SK-N-SH (cell line): ENCODE results near the gene FNDC3B. TPM values are rescaled to one million over a fixed set of nuclear protein-coding genes. Genes with fewer than 3 reads are reported as not detected.

ENCODE experiments used
- CTCF ChIA-PET: fragments of 300-600, 350-600 bp; formaldehyde crosslinking; extraction: SDS; loops from one replicate; lab custom pipeline; 2021; lab: Yijun Ruan, JAX
- POLR2A ChIA-PET: fragments of 350-600 bp; sonication (Branson Sonifier 250); formaldehyde crosslinking; extraction: SDS; loops from one replicate; lab custom pipeline; 2020; ENCODE audit warnings: antibody characterized with exemption, inconsistent platforms; lab: Yijun Ruan, JAX
- DNase-seq: peaks from one replicate; pipeline ENCODE4 v3.0.0; 2012
- H2AFZ ChIP-seq: fragments of 200-600 bp; sonication (generic); 2 replicates; pipeline ENCODE4 v1.8.1; 2016; ENCODE audit warnings: antibody characterized with exemption, mild to moderate bottlenecking, low read depth
- H3F3A ChIP-seq: fragments of 200-600 bp; sonication (generic); replicated peaks from 2 replicates; pipeline ENCODE3; 2016; ENCODE audit warnings: antibody characterized with exemption, mild to moderate bottlenecking; ENCODE audit not compliant: insufficient read depth
- H3K27ac ChIP-seq, 2 experiments: fragments of 200-500 bp in 1 of 2; fragments of 200-600 bp in 1 of 2; sonication (Bioruptor generic) in 1 of 2; sonication (generic), shearing (Covaris generic) in 1 of 2; 2 replicates each; pipeline versions ENCODE4 v1.5.1 to v1.6.1; 2014 to 2016; ENCODE audit warnings: low read depth in 2 of 2, inconsistent platforms in 1 of 2, low read length in 1 of 2, mild to moderate bottlenecking in 1 of 2, mixed read lengths in 1 of 2
- H3K27me3 ChIP-seq: fragments of 200-600 bp; sonication (generic), shearing (Covaris generic); 2 replicates; pipeline ENCODE4 v1.6.1; 2016; ENCODE audit warnings: mixed run types; ENCODE audit not compliant: insufficient read depth
- H3K36me3 ChIP-seq, 2 experiments: fragments of 200-500 bp in 1 of 2; fragments of 200-600 bp in 1 of 2; sonication (Bioruptor generic) in 1 of 2; sonication (generic) in 1 of 2; replicated peaks in 1 of 2; 2 replicates each; pipeline versions ENCODE3 to v1.5.1; 2014 to 2016; ENCODE audit warnings: low read length in 1 of 2, mild to moderate bottlenecking in 1 of 2; ENCODE audit not compliant: insufficient read depth in 2 of 2, control insufficient read depth in 1 of 2
- H3K4me1 ChIP-seq, 2 experiments: fragments of 200-500 bp in 1 of 2; fragments of 200-600 bp in 1 of 2; sonication (Bioruptor generic) in 1 of 2; sonication (generic), shearing (Covaris generic) in 1 of 2; 2 replicates each; pipeline versions ENCODE4 v1.5.1 to v1.6.1; 2014 to 2016; ENCODE audit warnings: low read depth in 1 of 2, low read length in 1 of 2, mixed run types in 1 of 2; ENCODE audit not compliant: insufficient read depth in 2 of 2, control insufficient read depth in 1 of 2
- H3K4me2 ChIP-seq: fragments of 200-600 bp; sonication (generic), shearing (Covaris generic); 2 replicates; pipeline ENCODE4 v1.6.1; 2017; ENCODE audit warnings: mixed run types
- H3K4me3 ChIP-seq, 2 experiments: fragments of 200-500 bp in 1 of 2; fragments of 200-600 bp in 1 of 2; sonication (Bioruptor generic) in 1 of 2; sonication (generic), shearing (Covaris generic) in 1 of 2; 2 replicates each; pipeline versions ENCODE4 v1.5.1 to v1.8.1; 2014 to 2016; ENCODE audit warnings: low read depth in 2 of 2, inconsistent platforms in 1 of 2, low read length in 1 of 2, mild to moderate bottlenecking in 1 of 2, mixed read lengths in 1 of 2, moderate library complexity in 1 of 2
- H3K79me2 ChIP-seq: fragments of 200-600 bp; sonication (generic); 2 replicates; pipeline ENCODE4 v1.8.1; 2017; ENCODE audit warnings: mild to moderate bottlenecking; ENCODE audit not compliant: insufficient read depth
- H3K9ac ChIP-seq: fragments of 200-600 bp; sonication (generic); 2 replicates; pipeline ENCODE4 v1.6.1; 2017; ENCODE audit warnings: mixed run types
- H3K9me2 ChIP-seq: fragments of 200-600 bp; sonication (generic); 2 replicates; pipeline ENCODE4 v1.6.1; 2017; ENCODE audit warnings: mixed run types
- H3K9me3 ChIP-seq: fragments of 200-600 bp; sonication (generic); 2 replicates; pipeline ENCODE4 v1.6.1; 2017; ENCODE audit warnings: mixed run types, mild to moderate bottlenecking, moderate library complexity
- H4K20me1 ChIP-seq: fragments of 200-600 bp; sonication (generic); 2 replicates; pipeline ENCODE4 v1.6.1; 2017; ENCODE audit warnings: mild to moderate bottlenecking, mixed run types; ENCODE audit not compliant: insufficient read depth
- CHD2 ChIP-seq: fragments of 150-350 bp; IDR thresholded peaks from 2 replicates; pipeline ENCODE4 v1.6.1; 2018; ENCODE audit warnings: low read length; ENCODE audit not compliant: partially characterized antibody
- ELF1 ChIP-seq: IDR thresholded peaks from 2 replicates; pipeline ENCODE4 v1.4.0; 2012
- EP300 ChIP-seq, 2 experiments: IDR thresholded peaks; 2 replicates each; pipeline versions ENCODE4 v1.4.0 to v1.6.1; 2012; ENCODE audit warnings: borderline replicate concordance in 1 of 2, low read depth in 1 of 2, low read length in 1 of 2
- GABPA ChIP-seq: IDR thresholded peaks from 2 replicates; pipeline ENCODE4 v1.4.0; 2012; ENCODE audit warnings: low read depth, mild to moderate bottlenecking
- GATA2 ChIP-seq: sonication (generic); formaldehyde crosslinking; IDR thresholded peaks from 2 replicates; pipeline ENCODE4 v1.5.0; 2020; ENCODE audit warnings: mild to moderate bottlenecking, missing genetic modification reagents
- IRF3 ChIP-seq: fragments of 150-350 bp; IDR thresholded peaks from 2 replicates; pipeline ENCODE4 v1.6.1; 2016; ENCODE audit warnings: mild to moderate bottlenecking, low read depth, low read length
- NRF1 ChIP-seq: IDR thresholded peaks from 2 replicates; pipeline ENCODE4 v1.6.1; 2012; ENCODE audit warnings: low read depth, mild to moderate bottlenecking, low read length
- POLR2AphosphoS5 ChIP-seq: IDR thresholded peaks from 2 replicates; pipeline ENCODE4 v1.6.1; 2012; ENCODE audit warnings: low read depth, low read length
- RAD21 ChIP-seq: IDR thresholded peaks from 2 replicates; pipeline ENCODE4 v1.6.1; 2012; ENCODE audit warnings: mild to moderate bottlenecking, low read length
- RFX5 ChIP-seq: IDR thresholded peaks from 2 replicates; pipeline ENCODE4 v1.6.1; 2012; ENCODE audit warnings: mild to moderate bottlenecking, improper control_type of control experiment, low read length
- TEAD4 ChIP-seq: IDR thresholded peaks from 2 replicates; pipeline ENCODE4 v1.4.0; 2012; ENCODE audit warnings: mild to moderate bottlenecking, borderline replicate concordance; ENCODE audit not compliant: insufficient read depth
- USF2 ChIP-seq: fragments of 150-350 bp; IDR thresholded peaks from 2 replicates; pipeline ENCODE4 v1.6.1; 2017; ENCODE audit warnings: antibody characterized with exemption, low read length, low read depth, borderline replicate concordance
- YY1 ChIP-seq: IDR thresholded peaks from 2 replicates; pipeline ENCODE4 v1.4.0; 2012; ENCODE audit warnings: low read depth, mild to moderate bottlenecking
- WGBS: methylation state at CpG from one replicate; pipeline ENCODE4 v1.1.6; 2017; ENCODE audit warnings: low lambda C conversion rate; 5-methylcytosine and 5-hydroxymethylcytosine counted together
- polyA plus RNA-seq, 3 experiments: library from polyadenylated mRNA; depleted of rRNA; stranded (reverse); fragments of >200 nt; gene quantifications; 2 replicates each; pipeline ENCODE4 v1.2.3, GENCODE V29; 2012
- TF ChIP-seq, protein P1 (sequence below): IDR thresholded peaks from 2 replicates; pipeline ENCODE4; 2012
- TF ChIP-seq, protein P2 (sequence below): IDR thresholded peaks from 2 replicates; pipeline ENCODE4 v1.6.1; 2012; ENCODE audit warnings: mild to moderate bottlenecking, low read depth, low read length, moderate library complexity
- TF ChIP-seq, protein P3 (sequence below): IDR thresholded peaks from 2 replicates; pipeline ENCODE4 v1.4.0; 2012; ENCODE audit warnings: low read depth

The FNDC3B gene
- polyA plus RNA-seq, 1 of the 3 experiments (the other 2 are of a cell fraction), result 10.4 TPM

DNA sequence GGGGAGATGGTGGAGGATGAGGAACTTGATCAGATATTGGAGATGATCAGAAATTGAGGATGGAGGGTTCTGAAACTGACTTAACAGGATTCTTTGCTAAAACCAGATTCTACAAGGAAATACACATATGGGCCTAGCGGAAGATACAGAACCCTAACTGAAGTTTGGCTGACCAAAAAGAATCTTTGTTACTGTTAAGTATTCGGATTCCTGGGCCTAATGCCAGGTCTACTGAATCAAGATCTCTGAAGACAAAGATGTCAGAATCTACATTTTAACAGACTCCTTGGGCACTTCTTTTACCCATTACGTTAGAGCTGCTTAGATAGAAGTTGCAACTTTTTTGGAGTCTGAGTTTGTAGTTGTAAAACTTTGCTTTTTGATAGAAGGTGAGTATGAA lies 137.7 kb downstream of the FNDC3B start:
- Histone ChIP-seq H3K9me3 (no peaks in the 10 kb centered on the region), H3K27ac (peak overlapping the region in 1 of 2 experiments; percentile 38; a peak in 1 of 4 replicates), H3K4me3 (no peak overlapping the region), H2AFZ (no peak overlapping the region), H3K4me2 (no peak overlapping the region), H3K4me1 (peaks cover 9 to 39% of the 10 kb centered on the region in 2 experiments), H3K79me2 (peaks cover 98% of the 10 kb centered on the region), H4K20me1 (peaks cover 42% of the 10 kb centered on the region), H3K36me3 (peaks cover 0 to 9% of the 10 kb centered on the region in 2 experiments), H3F3A (peaks cover 8% of the 10 kb centered on the region), H3K9me2 (no peaks in the 10 kb centered on the region), H3K27me3 (no peaks in the 10 kb centered on the region), H3K9ac (no peak overlapping the region)
- 78% methylated on average over 3 of the region's 3 CpGs for WGBS
- TF ChIP-seq EP300 (IDR thresholded peaks at IDR 0.05; ENCODE audit: borderline replicate concordance in 1 of 2, low read depth in 1 of 2, low read length in 1 of 2) (no peak), RFX5 (no peak), RAD21 (no peak), IRF3 (no peak), CHD2 (no peak), GATA2 (CRISPR knock-in tag) (no peak), POLR2AphosphoS5 (no peak), NRF1 (no peak)
- TF ChIP-seq, protein P1, sequence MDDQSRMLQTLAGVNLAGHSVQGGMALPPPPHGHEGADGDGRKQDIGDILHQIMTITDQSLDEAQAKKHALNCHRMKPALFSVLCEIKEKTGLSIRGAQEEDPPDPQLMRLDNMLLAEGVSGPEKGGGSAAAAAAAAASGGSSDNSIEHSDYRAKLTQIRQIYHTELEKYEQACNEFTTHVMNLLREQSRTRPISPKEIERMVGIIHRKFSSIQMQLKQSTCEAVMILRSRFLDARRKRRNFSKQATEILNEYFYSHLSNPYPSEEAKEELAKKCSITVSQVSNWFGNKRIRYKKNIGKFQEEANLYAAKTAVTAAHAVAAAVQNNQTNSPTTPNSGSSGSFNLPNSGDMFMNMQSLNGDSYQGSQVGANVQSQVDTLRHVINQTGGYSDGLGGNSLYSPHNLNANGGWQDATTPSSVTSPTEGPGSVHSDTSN, result no peak
- TF ChIP-seq, protein P2, sequence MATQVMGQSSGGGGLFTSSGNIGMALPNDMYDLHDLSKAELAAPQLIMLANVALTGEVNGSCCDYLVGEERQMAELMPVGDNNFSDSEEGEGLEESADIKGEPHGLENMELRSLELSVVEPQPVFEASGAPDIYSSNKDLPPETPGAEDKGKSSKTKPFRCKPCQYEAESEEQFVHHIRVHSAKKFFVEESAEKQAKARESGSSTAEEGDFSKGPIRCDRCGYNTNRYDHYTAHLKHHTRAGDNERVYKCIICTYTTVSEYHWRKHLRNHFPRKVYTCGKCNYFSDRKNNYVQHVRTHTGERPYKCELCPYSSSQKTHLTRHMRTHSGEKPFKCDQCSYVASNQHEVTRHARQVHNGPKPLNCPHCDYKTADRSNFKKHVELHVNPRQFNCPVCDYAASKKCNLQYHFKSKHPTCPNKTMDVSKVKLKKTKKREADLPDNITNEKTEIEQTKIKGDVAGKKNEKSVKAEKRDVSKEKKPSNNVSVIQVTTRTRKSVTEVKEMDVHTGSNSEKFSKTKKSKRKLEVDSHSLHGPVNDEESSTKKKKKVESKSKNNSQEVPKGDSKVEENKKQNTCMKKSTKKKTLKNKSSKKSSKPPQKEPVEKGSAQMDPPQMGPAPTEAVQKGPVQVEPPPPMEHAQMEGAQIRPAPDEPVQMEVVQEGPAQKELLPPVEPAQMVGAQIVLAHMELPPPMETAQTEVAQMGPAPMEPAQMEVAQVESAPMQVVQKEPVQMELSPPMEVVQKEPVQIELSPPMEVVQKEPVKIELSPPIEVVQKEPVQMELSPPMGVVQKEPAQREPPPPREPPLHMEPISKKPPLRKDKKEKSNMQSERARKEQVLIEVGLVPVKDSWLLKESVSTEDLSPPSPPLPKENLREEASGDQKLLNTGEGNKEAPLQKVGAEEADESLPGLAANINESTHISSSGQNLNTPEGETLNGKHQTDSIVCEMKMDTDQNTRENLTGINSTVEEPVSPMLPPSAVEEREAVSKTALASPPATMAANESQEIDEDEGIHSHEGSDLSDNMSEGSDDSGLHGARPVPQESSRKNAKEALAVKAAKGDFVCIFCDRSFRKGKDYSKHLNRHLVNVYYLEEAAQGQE, result no peak
- CTCF ChIA-PET, result no interaction called here
- POLR2A ChIA-PET, result no interaction called here
- no peak for DNase-seq

GRCh38 chr3:172177803-172178316 lies 138.5 kb downstream of the FNDC3B start:
- WGBS, result 93% methylated on average over 2 of the region's 2 CpGs
- peaks cover 43% of the 10 kb centered on the region for H4K20me1 ChIP-seq
- no peak overlapping the region for H3K27ac ChIP-seq
- H3K9me2 ChIP-seq, result no peaks in the 10 kb centered on the region
- CTCF ChIA-PET, result no interaction called here
- no peak overlapping the region for H3K4me2 ChIP-seq
- no peak overlapping the region for H2AFZ ChIP-seq
- H3K36me3 ChIP-seq, result peaks cover 0 to 3% of the 10 kb centered on the region in 2 experiments
- DNase-seq, result no peak
- H3K4me1 ChIP-seq, result peaks cover 13 to 39% of the 10 kb centered on the region in 2 experiments
- POLR2A ChIA-PET, result no interaction called here
- H3F3A ChIP-seq, result peaks cover 8% of the 10 kb centered on the region
- H3K79me2 ChIP-seq, result peaks cover 98% of the 10 kb centered on the region
- H3K9ac ChIP-seq, result no peak overlapping the region
- no peaks in the 10 kb centered on the region for H3K9me3 ChIP-seq
- H3K27me3 ChIP-seq, result no peaks in the 10 kb centered on the region
- H3K4me3 ChIP-seq, result no peak overlapping the region
- TF ChIP-seq EP300 (IDR thresholded peaks at IDR 0.05; ENCODE audit: borderline replicate concordance in 1 of 2, low read depth in 1 of 2, low read length in 1 of 2), result no peak
- no peak for TF ChIP-seq YY1
- TF ChIP-seq, protein P3, sequence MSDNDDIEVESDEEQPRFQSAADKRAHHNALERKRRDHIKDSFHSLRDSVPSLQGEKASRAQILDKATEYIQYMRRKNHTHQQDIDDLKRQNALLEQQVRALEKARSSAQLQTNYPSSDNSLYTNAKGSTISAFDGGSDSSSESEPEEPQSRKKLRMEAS, result no peak
- TF ChIP-seq GABPA, result no peak
- TF ChIP-seq NRF1, result no peak
- TF ChIP-seq TEAD4, result no peak
- TF ChIP-seq, protein P2, result no peak
- no peak for TF ChIP-seq ELF1
- no peak for TF ChIP-seq GATA2 (CRISPR knock-in tag)
- no peak for TF ChIP-seq USF2
